NB4 (cell line): ENCODE data around the gene IMMP2L.

Experiments
- CTCF ChIP-seq: IDR thresholded peaks from one replicate; pipeline ENCODE4 v1.5.1; 2012; ENCODE audit warnings: low read depth, low read length
- MYC ChIP-seq: IDR thresholded peaks from 2 replicates; pipeline ENCODE4 v1.6.1; 2011; ENCODE audit warnings: low read depth, low read length
- POLR2A ChIP-seq: IDR thresholded peaks from 2 replicates; pipeline ENCODE4 v1.6.1; 2011; ENCODE audit warnings: mild to moderate bottlenecking; ENCODE audit not compliant: insufficient read length; ENCODE audit errors: extremely low read depth
- TF ChIP-seq, protein P1 (sequence below): IDR thresholded peaks from 2 replicates; pipeline ENCODE4 v1.6.1; 2011; ENCODE audit warnings: low read depth, low read length

DNA sequence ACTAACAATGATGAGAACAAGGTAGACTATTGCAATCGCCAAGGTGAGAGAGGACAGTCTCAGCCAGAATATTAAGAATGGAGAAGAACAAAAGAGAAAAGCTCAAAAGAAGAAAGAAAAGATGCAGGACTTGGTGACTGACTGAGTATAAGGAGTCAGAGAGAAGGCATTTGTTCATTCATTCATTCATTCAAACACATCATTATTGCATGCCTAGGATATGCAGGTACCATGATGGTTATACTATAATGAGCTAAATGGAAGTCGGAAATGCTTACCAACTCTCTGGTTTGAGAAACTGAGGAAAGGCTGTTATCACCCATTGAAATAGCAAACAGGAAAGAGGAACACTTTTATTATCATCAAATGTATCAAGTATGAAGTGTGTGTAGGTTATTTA is 180.7 kb downstream of the IMMP2L start:
- no peak for TF ChIP-seq POLR2A
- no peak for TF ChIP-seq CTCF
- TF ChIP-seq, protein P1, sequence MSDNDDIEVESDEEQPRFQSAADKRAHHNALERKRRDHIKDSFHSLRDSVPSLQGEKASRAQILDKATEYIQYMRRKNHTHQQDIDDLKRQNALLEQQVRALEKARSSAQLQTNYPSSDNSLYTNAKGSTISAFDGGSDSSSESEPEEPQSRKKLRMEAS: no peak
- TF ChIP-seq MYC: no peak
